HS-27A (cell line): ENCODE measurements around the gene ICE1.
"Not testable (repeated sequence)": the region's sequence is repeated elsewhere in the genome, so short reads cannot be mapped to it uniquely, and the experiment has no call there.

ENCODE experiments used
- DNase-seq: peaks from one replicate; pipeline ENCODE4 v3.0.0-alpha.2; 2012; ENCODE audit warnings: low read depth, missing footprints

Gene ICE1

GRCh38 chr5:5490774-5491347, 68.4 kb downstream of the ICE1 start:
- DNase-seq: no peak

- no peak for DNase-seq
Observed at GRCh38 chr5:5492087-5492933, 69.8 kb downstream of the ICE1 start.

GRCh38 chr5:5492934-5493271, 70.4 kb downstream of the ICE1 start:
- DNase-seq: not testable (repeated sequence)

- DNase-seq: no peak
Observed at GRCh38 chr5:5494489-5495402, 72.3 kb downstream of the ICE1 start.

DNA sequence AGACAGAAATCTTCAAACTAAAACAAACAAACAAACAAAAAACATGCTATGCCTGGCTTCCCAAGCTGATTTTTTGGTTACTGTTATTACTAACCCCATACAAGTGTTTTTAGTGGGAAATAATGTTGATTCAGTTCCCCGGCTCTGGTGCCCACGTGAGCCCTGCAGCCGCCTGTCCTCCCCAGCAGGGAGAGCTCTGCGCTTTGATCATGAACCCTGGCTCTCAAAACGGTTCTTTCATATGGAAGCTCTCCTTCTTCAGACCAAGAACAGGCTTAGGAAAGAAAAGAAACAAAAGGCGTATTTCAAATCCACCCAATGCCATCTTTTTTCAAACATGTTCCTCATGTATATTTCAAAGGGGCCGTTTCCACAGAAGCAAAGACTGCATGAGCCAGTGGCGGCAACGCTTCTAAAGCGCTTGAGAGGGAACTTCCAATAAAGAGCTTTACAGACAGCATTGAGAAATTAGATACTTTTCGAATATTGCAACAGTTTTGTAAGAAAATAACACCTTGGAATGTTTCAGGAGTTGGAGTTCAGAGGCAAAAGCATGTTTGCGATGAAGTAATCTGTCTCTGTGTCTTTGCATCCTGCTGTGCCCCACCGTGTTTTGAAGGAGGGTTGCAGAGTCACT, 74.8 kb downstream of the ICE1 start:
- DNase-seq: no peak

- no peak for DNase-seq
Observed at GRCh38 chr5:5499442-5499841, 77.0 kb downstream of the ICE1 start.

DNA sequence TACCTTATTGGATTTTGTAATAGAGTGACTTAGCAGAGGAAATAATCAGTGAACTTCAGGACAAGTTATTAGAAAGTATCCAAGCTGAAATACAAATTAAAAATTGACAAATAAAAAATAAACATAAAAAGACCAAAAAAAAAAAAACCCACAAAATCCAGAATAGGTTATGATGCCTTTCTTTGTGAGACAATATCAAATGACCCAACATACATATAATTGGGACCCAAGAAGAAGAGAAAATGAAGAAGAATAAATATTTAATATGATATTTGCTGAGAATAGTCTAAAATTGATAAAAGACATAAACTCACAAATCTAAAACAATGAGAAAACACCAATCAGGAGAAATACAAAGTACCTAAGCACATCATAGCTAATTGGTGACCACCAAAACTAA, 81.8 kb downstream of the ICE1 start:
- no peak for DNase-seq

DNA sequence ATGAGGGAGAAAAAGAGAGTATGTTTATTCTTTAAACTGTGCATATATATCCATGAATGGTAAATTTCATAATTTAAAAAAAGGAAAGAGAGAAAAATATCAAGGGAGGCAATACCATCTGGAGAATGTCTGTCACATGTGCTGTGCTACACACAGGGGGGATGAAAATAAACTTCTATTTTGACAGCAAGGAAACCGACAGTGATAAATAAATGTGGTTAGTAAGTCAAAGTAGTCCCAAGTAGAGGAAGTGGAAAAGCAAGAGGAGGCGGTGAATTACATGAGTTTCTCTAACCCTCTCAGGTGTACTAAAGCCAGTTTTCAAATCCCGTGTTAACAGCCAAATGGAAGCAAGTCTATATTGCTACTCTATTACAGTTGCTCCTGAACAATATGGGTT, 83.3 kb downstream of the ICE1 start:
- no peak for DNase-seq

- DNase-seq: no peak
Observed at GRCh38 chr5:5508391-5508790, 85.9 kb downstream of the ICE1 start.

DNA sequence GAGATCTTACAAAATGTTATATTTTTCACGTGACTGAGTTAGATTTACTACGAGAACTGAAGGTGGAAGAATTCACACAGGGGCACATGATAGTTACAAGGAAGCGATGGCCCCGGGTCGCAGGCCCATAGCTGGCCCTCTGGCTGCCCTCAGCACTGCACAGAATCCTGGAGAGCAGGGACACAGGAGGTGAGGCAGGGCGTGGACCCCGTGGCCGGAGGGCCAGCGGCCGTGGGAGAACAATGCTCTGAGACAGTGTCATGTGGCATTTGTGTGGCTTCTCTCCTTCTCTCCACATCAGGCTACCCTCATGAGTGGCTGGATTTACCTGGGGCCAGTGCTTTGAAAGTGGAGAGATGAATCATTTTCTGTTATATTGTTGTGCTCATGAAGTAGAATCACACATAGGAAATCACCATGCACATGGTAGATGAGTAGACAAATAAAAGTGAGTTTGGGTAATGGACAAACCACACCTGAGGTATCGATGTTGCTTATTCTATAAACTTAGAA, 89.5 kb downstream of the ICE1 start:
- no peak for DNase-seq

DNA sequence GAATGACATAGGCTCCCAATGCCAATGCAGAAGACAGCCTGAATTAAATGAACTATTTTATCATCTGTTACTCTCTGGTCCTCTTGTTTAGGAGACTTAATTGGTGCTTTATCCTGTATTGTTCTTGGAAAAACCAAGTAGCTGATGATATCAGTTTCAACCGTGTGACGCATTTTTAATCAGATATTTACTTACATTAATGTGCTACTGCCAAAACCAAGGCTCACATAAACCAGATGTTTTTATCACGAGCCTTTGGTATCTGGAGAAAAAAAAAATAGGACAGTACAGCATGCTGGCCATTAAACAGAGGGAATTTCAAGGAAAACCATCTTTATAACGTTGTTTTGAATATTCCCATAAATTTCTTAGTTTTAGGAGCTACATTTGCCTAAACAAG, 90.1 kb downstream of the ICE1 start:
- no peak for DNase-seq

DNA sequence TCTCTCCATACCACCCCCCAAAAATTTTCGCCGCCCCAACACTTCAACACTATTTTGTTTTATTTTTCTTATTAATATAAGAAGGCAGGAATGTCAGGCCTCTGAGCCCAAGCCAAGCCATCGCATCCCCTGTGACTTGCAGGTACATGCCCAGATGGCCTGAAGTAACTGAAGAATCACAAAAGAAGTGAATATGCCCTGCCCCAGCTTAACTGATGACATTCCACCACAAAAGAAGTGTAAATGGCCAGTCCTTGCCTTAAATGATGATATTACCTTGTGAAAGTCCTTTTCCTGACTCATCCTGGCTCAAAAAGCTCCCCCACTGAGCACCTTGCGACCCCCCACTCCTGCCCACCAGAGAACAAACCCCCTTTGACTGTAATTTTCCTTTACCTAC, 98.1 kb downstream of the ICE1 start:
- DNase-seq: not testable (repeated sequence)

- no peak for DNase-seq
Observed at GRCh38 chr5:5521029-5521428, 98.6 kb downstream of the ICE1 start.

GRCh38 chr5:5521478-5521877, 99.0 kb downstream of the ICE1 start:
- no peak for DNase-seq

- no peak for DNase-seq
Observed at GRCh38 chr5:5522336-5522735, 99.9 kb downstream of the ICE1 start.

GRCh38 chr5:5523066-5523505, 100.6 kb downstream of the ICE1 start:
- DNase-seq: no peak

- no peak for DNase-seq
Observed at GRCh38 chr5:5524327-5524726, 101.8 kb downstream of the ICE1 start.

- no peak for DNase-seq
Observed at GRCh38 chr5:5531371-5531770, 108.9 kb downstream of the ICE1 start.

- DNase-seq: no peak
Observed at GRCh38 chr5:5532306-5533076, 110.0 kb downstream of the ICE1 start.

GRCh38 chr5:5533927-5534326, 111.5 kb downstream of the ICE1 start:
- no peak for DNase-seq

- no peak for DNase-seq
Observed at GRCh38 chr5:5534333-5534732, 111.9 kb downstream of the ICE1 start.
